ENCODE data around the gene MIER2.
"Not testable (repeated sequence)": the region's sequence is repeated elsewhere in the genome, so short reads cannot be mapped to it uniquely, and the experiment has no call there.

Gene MIER2

GRCh38 chr19:355536-355935 is 10.9 kb upstream of the MIER2 start:
- DNase-seq, result not testable (repeated sequence)

- no peak for DNase-seq
Measured at GRCh38 chr19:355134-355533, 10.5 kb upstream of the MIER2 start.

- no peak for DNase-seq
Measured at GRCh38 chr19:351976-352625, 7.5 kb upstream of the MIER2 start.

- no peak for DNase-seq
Measured at GRCh38 chr19:347946-348861, 3.6 kb upstream of the MIER2 start.

- no peak for DNase-seq
Measured at GRCh38 chr19:345320-345879, 804 bp upstream of the MIER2 start.

GRCh38 chr19:343941-344624 is 513 bp downstream of the MIER2 start:
- DNase-seq, result peak in 2 of 4 experiments; percentile 23 to 54

- DNase-seq, result no peak
Measured at GRCh38 chr19:343451-343931, 1.1 kb downstream of the MIER2 start.

GRCh38 chr19:342801-343421 is 1.7 kb downstream of the MIER2 start:
- no peak for DNase-seq

- no peak for DNase-seq
Measured at GRCh38 chr19:342128-342455, 2.5 kb downstream of the MIER2 start.

GRCh38 chr19:341386-342127 is 3.0 kb downstream of the MIER2 start:
- DNase-seq, result no peak

- no peak for DNase-seq
Measured at GRCh38 chr19:340620-341385, 3.8 kb downstream of the MIER2 start.

GRCh38 chr19:339262-339887 is 5.2 kb downstream of the MIER2 start:
- DNase-seq, result no peak

GRCh38 chr19:338421-338820 is 6.2 kb downstream of the MIER2 start:
- DNase-seq, result no peak

- DNase-seq, result no peak
Measured at GRCh38 chr19:336067-336614, 8.5 kb downstream of the MIER2 start.

GRCh38 chr19:335486-336066 is 9.0 kb downstream of the MIER2 start:
- no peak for DNase-seq

- no peak for DNase-seq
Measured at GRCh38 chr19:335072-335471, 9.5 kb downstream of the MIER2 start.

- no peak for DNase-seq
Measured at GRCh38 chr19:334296-335071, 10.1 kb downstream of the MIER2 start.

GRCh38 chr19:330503-330902 is 14.1 kb downstream of the MIER2 start:
- no peak for DNase-seq

- no peak for DNase-seq
Measured at GRCh38 chr19:329876-330275, 14.7 kb downstream of the MIER2 start.
